Myocyte (in vitro differentiated cells): Measurements from ENCODE around the gene ATP5MC3. TPM values are rescaled to one million over a fixed set of nuclear protein-coding genes. Genes with fewer than 3 reads are reported as not detected.

ENCODE experiments used
- microRNA counts: library from miRNA; unstranded; fragments of <30 nt; microRNA quantifications from one replicate; lab custom pipeline; 2016
- microRNA-seq: library from miRNA; unstranded; fragments of <30 nt; microRNA quantifications from one replicate; pipeline ENCODE4, GENCODE V29; 2016
- total RNA-seq: library from RNA; depleted of rRNA; stranded (reverse); fragments of >200 nt; gene quantifications from 2 replicates; pipeline ENCODE4 v1.2.3, GENCODE V29; 2014

The ATP5MC3 gene
- total RNA-seq, 1 donor from 2014 or later, result 252 TPM

MicroRNAs within 50 kb of the gene (microRNA counts, 767-probe panel; counts per million panel counts)
- microRNA hsa-miR-933 (lab: Ali Mortazavi, UCI), result not detected

Small RNA genes lying within 50 kb of the gene (microRNA-seq; reads per million reads assigned to microRNA genes)
- gene MIR933, result 1.3 reads per million

Other genes starting within 250 kb of the ATP5MC3 start
- 42.9 and 43.0 TPM in 2 replicates for gene CHN1, start 176.3 kb downstream of the ATP5MC3 start, total RNA-seq
- gene ATF2, start 13.5 kb downstream of the ATP5MC3 start, total RNA-seq, result 42.2 and 51.6 TPM in 2 replicates